H1 (cell line): Measurements from ENCODE around the gene PHLDA1. TPM values are rescaled to one million over a fixed set of nuclear protein-coding genes. Genes with fewer than 3 reads are reported as not detected.

Experiments
- CTCF ChIA-PET: fragments of 300-600 bp; sonication (Branson Sonifier 250); formaldehyde crosslinking; loops from one replicate; lab custom pipeline; 2021; ENCODE audit not compliant: partially characterized antibody; lab: Charles Lee
- POLR2A ChIA-PET: fragments of 300-600 bp; sonication (Branson Sonifier 250); formaldehyde crosslinking; loops from one replicate; lab custom pipeline; 2021; ENCODE audit warnings: inconsistent platforms; ENCODE audit not compliant: partially characterized antibody; lab: Charles Lee
- DNase-seq, 2 experiments: peaks; one replicate each; pipeline versions ENCODE4 v3.0.0 to v3.0.0-alpha.2; 2010 to 2022; ENCODE audit warnings: low spot score in 2 of 2, low read depth in 1 of 2, mixed read lengths in 1 of 2
- FAIRE-seq: peaks from 2 replicates; lab custom pipeline; 2011; peaks lifted over from hg19 to GRCh38; lab: Jason Lieb, UNC
- H2AFZ ChIP-seq: 2 replicates; pipeline ENCODE4 v1.8.1; 2012; ENCODE audit warnings: low read length, inconsistent platforms
- H2AK5ac ChIP-seq: 2 replicates; pipeline ENCODE4 v1.6.1; 2013; ENCODE audit warnings: low read depth, low read length
- H2BK120ac ChIP-seq: replicated peaks from 2 replicates; pipeline ENCODE3; 2013; ENCODE audit warnings: low read depth, low read length, inconsistent platforms
- H2BK12ac ChIP-seq: 2 replicates; pipeline ENCODE4 v1.6.1; 2013; ENCODE audit warnings: low read depth, low read length
- H2BK15ac ChIP-seq: 2 replicates; pipeline ENCODE4 v1.6.1; 2013; ENCODE audit warnings: low read length
- H2BK20ac ChIP-seq: 2 replicates; pipeline ENCODE4 v1.6.1; 2013; ENCODE audit warnings: low read length
- H2BK5ac ChIP-seq: 2 replicates; pipeline ENCODE4 v1.6.1; 2013; ENCODE audit warnings: low read depth, low read length
- H3K14ac ChIP-seq: 2 replicates; pipeline ENCODE4 v1.6.1; 2013; ENCODE audit warnings: inconsistent platforms; ENCODE audit not compliant: insufficient read length
- H3K18ac ChIP-seq: 2 replicates; pipeline ENCODE4 v1.6.1; 2013; ENCODE audit warnings: low read length; ENCODE audit errors: extremely low read depth
- H3K23ac ChIP-seq: 2 replicates; pipeline ENCODE4 v1.6.1; 2013; ENCODE audit warnings: inconsistent platforms; ENCODE audit not compliant: insufficient read length
- H3K23me2 ChIP-seq: 2 replicates; pipeline ENCODE4 v1.6.1; 2013; ENCODE audit warnings: low read depth, low read length
- H3K27ac ChIP-seq: 2 replicates; pipeline ENCODE4 v1.6.1; 2011; ENCODE audit warnings: low read depth, low read length, inconsistent platforms
- H3K27me3 ChIP-seq, 4 experiments: replicated peaks in 1 of 4; 1 replicate in 1 of 4; 2 replicates in 3 of 4; pipeline versions ENCODE4 v1.6.1 to v1.8.1; 2011 to 2013; ENCODE audit warnings: low read length in 3 of 4, mild to moderate bottlenecking in 3 of 4, inconsistent platforms in 2 of 4, mixed read lengths in 2 of 4, moderate library complexity in 1 of 4; ENCODE audit not compliant: control insufficient read depth in 3 of 4, insufficient read depth in 3 of 4; ENCODE audit errors: extremely low read depth in 1 of 4
- H3K36me3 ChIP-seq, 4 experiments: 2 replicates each; pipeline versions ENCODE4 v1.6.1 to v1.8.1; 2011 to 2013; ENCODE audit warnings: mild to moderate bottlenecking in 4 of 4, low read length in 3 of 4, moderate library complexity in 2 of 4, control low read depth in 1 of 4, inconsistent platforms in 1 of 4; ENCODE audit not compliant: insufficient read depth in 4 of 4, control insufficient read depth in 2 of 4
- H3K4ac ChIP-seq: replicated peaks from 2 replicates; pipeline ENCODE3; 2013; ENCODE audit warnings: low read length, low read depth, mixed read lengths, inconsistent platforms; ENCODE audit not compliant: insufficient read length
- H3K4me1 ChIP-seq, 4 experiments: replicated peaks in 1 of 4; 1 replicate in 1 of 4; 2 replicates in 3 of 4; pipeline versions ENCODE4 v1.6.1 to v1.8.1; 2011 to 2013; ENCODE audit warnings: low read length in 3 of 4, inconsistent platforms in 2 of 4, mixed read lengths in 1 of 4; ENCODE audit not compliant: insufficient read depth in 4 of 4, control insufficient read depth in 3 of 4
- H3K4me2 ChIP-seq, 2 experiments: 2 replicates each; pipeline versions ENCODE4 v1.6.1 to v1.8.1; 2011 to 2013; ENCODE audit warnings: low read depth in 2 of 2, low read length in 2 of 2, control low read depth in 1 of 2, inconsistent platforms in 1 of 2, mild to moderate bottlenecking in 1 of 2; ENCODE audit not compliant: insufficient read depth in 1 of 2
- H3K4me3 ChIP-seq, 4 experiments: fragments of 200-600, 300-600 bp in 1 of 4; sonication (generic), shearing (Covaris generic), sonication (Bioruptor Twin) in 1 of 4; 2 replicates each; pipeline versions ENCODE4 v1.5.1 to v1.8.1; 2011 to 2016; ENCODE audit warnings: low read length in 4 of 4, low read depth in 3 of 4, control low read depth in 2 of 4, inconsistent platforms in 2 of 4, mild to moderate bottlenecking in 2 of 4, mixed read lengths in 1 of 4, moderate library complexity in 1 of 4; ENCODE audit not compliant: insufficient read depth in 2 of 4; ENCODE audit errors: extremely low read depth in 1 of 4
- H3K56ac ChIP-seq: replicated peaks from 2 replicates; pipeline ENCODE3; 2013; ENCODE audit warnings: low read depth, mild to moderate bottlenecking, mixed read lengths, low read length, inconsistent platforms; ENCODE audit not compliant: insufficient read length
- H3K79me1 ChIP-seq: 2 replicates; pipeline ENCODE4 v1.6.1; 2013; ENCODE audit warnings: low read depth, low read length, control low read depth
- H3K79me2 ChIP-seq, 2 experiments: 2 replicates each; pipeline versions ENCODE4 v1.6.1 to v1.8.1; 2012 to 2013; ENCODE audit warnings: low read length in 2 of 2, mild to moderate bottlenecking in 2 of 2, inconsistent platforms in 1 of 2; ENCODE audit not compliant: insufficient read depth in 2 of 2, control insufficient read depth in 1 of 2
- H3K9ac ChIP-seq, 4 experiments: replicated peaks in 1 of 4; 1 replicate in 1 of 4; 2 replicates in 3 of 4; pipeline versions ENCODE4 v1.6.1 to v1.8.1; 2011 to 2013; ENCODE audit warnings: low read depth in 3 of 4, low read length in 3 of 4, control low read depth in 2 of 4, mild to moderate bottlenecking in 2 of 4, moderate library complexity in 2 of 4, inconsistent platforms in 1 of 4; ENCODE audit errors: extremely low read depth in 1 of 4
- H3K9me3 ChIP-seq, 2 experiments: 2 replicates each; pipeline versions ENCODE4 v1.6.1 to v1.8.1; 2012 to 2013; ENCODE audit warnings: mild to moderate bottlenecking in 2 of 2, moderate library complexity in 2 of 2, control low read depth in 1 of 2, inconsistent platforms in 1 of 2, low read depth in 1 of 2, low read length in 1 of 2, mixed read lengths in 1 of 2; ENCODE audit not compliant: insufficient read depth in 2 of 2
- H4K20me1 ChIP-seq, 2 experiments: replicated peaks in 1 of 2; 2 replicates each; pipeline versions ENCODE3 to v1.8.1; 2011 to 2013; ENCODE audit warnings: inconsistent platforms in 2 of 2, low read length in 2 of 2, mild to moderate bottlenecking in 1 of 2; ENCODE audit not compliant: insufficient read depth in 2 of 2, control insufficient read depth in 1 of 2
- H4K5ac ChIP-seq: 2 replicates; pipeline ENCODE4 v1.6.1; 2013; ENCODE audit warnings: low read length, low read depth, mixed read lengths, inconsistent platforms; ENCODE audit not compliant: insufficient read length
- H4K8ac ChIP-seq: 2 replicates; pipeline ENCODE4 v1.8.0; 2013; ENCODE audit warnings: mild to moderate bottlenecking, moderate library complexity, low read length, inconsistent platforms; ENCODE audit not compliant: insufficient read depth; ENCODE audit errors: extremely low read depth
- H4K91ac ChIP-seq: replicated peaks from 2 replicates; pipeline ENCODE3; 2013; ENCODE audit warnings: low read length, mixed read lengths, inconsistent platforms; ENCODE audit not compliant: insufficient read length
- BCL11A ChIP-seq, 2 experiments: IDR thresholded peaks; one replicate each; pipeline ENCODE4 v1.6.1; 2011; ENCODE audit warnings: low read depth in 2 of 2, low read length in 2 of 2, mild to moderate bottlenecking in 2 of 2
- BRCA1 ChIP-seq: IDR thresholded peaks from 2 replicates; pipeline ENCODE4 v1.6.1; 2012; ENCODE audit warnings: low read depth, low read length, improper control_type of control experiment
- FOSL1 ChIP-seq: IDR thresholded peaks from 2 replicates; pipeline ENCODE4 v1.6.1; 2011; ENCODE audit warnings: mild to moderate bottlenecking, low read depth, low read length, moderate library complexity; ENCODE audit not compliant: insufficient read depth
- JUN ChIP-seq: IDR thresholded peaks from 2 replicates; pipeline ENCODE4 v1.6.1; 2011; ENCODE audit warnings: low read depth, mild to moderate bottlenecking, improper control_type of control experiment, low read length
- JUND ChIP-seq: IDR thresholded peaks from 2 replicates; pipeline ENCODE4 v1.6.1; 2011; ENCODE audit warnings: mild to moderate bottlenecking, improper control_type of control experiment, low read length
- RAD21 ChIP-seq, 2 experiments: IDR thresholded peaks in 1 of 2; conservative IDR thresholded peaks in 1 of 2; 2 replicates each; pipeline ENCODE4 v1.6.1; 2011; ENCODE audit warnings: low read depth in 2 of 2, low read length in 2 of 2, improper control_type of control experiment in 1 of 2, inconsistent platforms in 1 of 2, mild to moderate bottlenecking in 1 of 2, moderate library complexity in 1 of 2
- RNF2 ChIP-seq: fragments of 200-900, 300-1000 bp; sonication (generic); IDR thresholded peaks from 2 replicates; pipeline ENCODE4 v1.7.1; 2016; ENCODE audit warnings: borderline replicate concordance, low read depth, mild to moderate bottlenecking, antibody characterized with exemption, low read length; ENCODE audit not compliant: poor library complexity, severe bottlenecking; ENCODE audit errors: missing control alignments
- SUZ12 ChIP-seq: fragments of 200-600 bp; sonication (generic); IDR thresholded peaks from 2 replicates; pipeline ENCODE4 v1.6.1; 2012; ENCODE audit warnings: mild to moderate bottlenecking, inconsistent platforms, low read length, moderate library complexity, mixed read lengths
- TAF7 ChIP-seq: optimal IDR thresholded peaks from 2 replicates; pipeline ENCODE3; 2011; ENCODE audit warnings: low read depth, mild to moderate bottlenecking, inconsistent platforms, low read length, moderate library complexity, borderline replicate concordance
- TEAD4 ChIP-seq: IDR thresholded peaks from 2 replicates; pipeline ENCODE4 v1.6.1; 2012; ENCODE audit warnings: low read depth, low read length, inconsistent platforms, mixed read lengths
- WGBS, 2 experiments: shearing (Covaris generic) in 1 of 2; methylation state at CpG; one replicate each; pipeline versions ENCODE4 v1.1.6 to v1.1.7; 2013 to 2015; ENCODE audit warnings: low lambda C conversion rate in 2 of 2, mixed read lengths in 2 of 2, inconsistent platforms in 1 of 2, low coverage in 1 of 2, missing lambda C conversion rate in 1 of 2; ENCODE audit not compliant: insufficient replicate concordance in 2 of 2, insufficient coverage in 1 of 2, insufficient read length in 1 of 2; ENCODE audit errors: extremely low coverage in 1 of 2, missing lambda C conversion rate in 1 of 2; 5-methylcytosine and 5-hydroxymethylcytosine counted together
- polyA plus RNA-seq, 7 experiments: library from polyadenylated mRNA; depleted of rRNA in 3 of 7; stranded (reverse) in 5 of 7; unstranded in 2 of 7; fragments of >200 nt in 5 of 7; fragments of 200-250 nt in 2 of 7; gene quantifications; 1 replicate in 5 of 7; 2 replicates in 1 of 7; 4 replicates in 1 of 7; pipeline versions ENCODE4 v1.2.1 to v1.2.3, GENCODE V29; 2011 to 2013; ENCODE audit warnings: missing spikeins in 2 of 7, mixed read lengths in 2 of 7
- total RNA-seq: library from RNA; stranded (reverse); fragmentation: NEBNext Ultra II Directional; extraction: Animal tissue kit (Norgen Biotek cat#: 25700); gene quantifications from 2 replicates; pipeline ENCODE4 v1.2.1, GENCODE V29; 2021

Gene PHLDA1
- total and polyA plus RNA-seq, 2 of the 8 experiments (the other 6 are each of a cell fraction or from before 2014, with no cell fraction given): 18.9 to 19.4 TPM

DNA sequence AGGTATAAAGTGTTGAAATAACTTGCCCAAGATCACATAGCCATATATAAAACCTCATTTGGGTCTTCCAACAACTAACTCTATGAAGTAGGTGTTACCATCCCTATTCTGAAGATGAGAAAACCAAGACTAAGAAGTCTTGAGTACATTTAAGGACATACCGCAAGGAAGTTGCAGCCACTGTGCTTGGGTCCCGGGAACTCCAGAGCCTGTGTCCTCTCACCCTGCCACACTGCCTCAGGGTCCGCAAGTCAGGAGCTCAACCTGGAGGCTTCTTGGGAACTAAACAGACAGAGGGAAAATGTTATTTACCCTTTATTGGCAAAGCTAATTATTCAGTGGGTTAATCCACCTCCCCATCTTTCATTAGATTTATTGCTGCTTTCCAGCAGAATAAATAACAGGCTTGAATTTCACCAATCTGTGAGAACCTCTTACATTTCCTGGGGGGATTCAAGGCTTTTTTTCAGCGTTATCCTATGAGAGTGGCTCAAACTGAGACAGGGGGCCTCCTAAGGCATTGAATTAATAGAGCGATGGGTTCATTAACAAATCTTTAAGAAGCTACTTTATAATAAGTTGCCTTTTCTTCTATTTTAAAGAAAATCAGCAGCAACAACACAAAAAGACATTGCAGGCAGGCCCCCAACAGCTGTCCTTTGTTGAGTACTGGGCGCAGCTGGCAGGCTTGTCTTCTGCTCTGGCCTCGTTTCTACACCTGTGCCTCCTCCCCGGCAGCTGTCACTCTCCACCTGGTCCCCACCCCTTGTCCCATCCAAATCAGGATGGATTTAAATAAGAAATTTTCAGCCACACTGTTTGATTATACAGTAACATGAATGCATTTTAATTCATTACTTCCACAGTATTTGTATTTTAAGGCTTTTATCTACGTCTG is 25.3 kb downstream of the PHLDA1 start:
- Histone ChIP-seq H2AK5ac (no peak overlapping the region), H4K5ac (no peak overlapping the region), H3K23me2 (peaks cover 6% of the 10 kb centered on the region; the same call in 1 of the 2 replicates), H3K79me2 (no peaks in the 10 kb centered on the region; a peak in 1 of 4 replicates), H3K27me3 (no peaks in the 10 kb centered on the region), H2AFZ (no peak overlapping the region), H2BK20ac (no peak overlapping the region), H3K9ac (no peak overlapping the region), H3K14ac (no peak overlapping the region), H3K56ac (no peak overlapping the region), H3K9me3 (peaks cover 4 to 6% of the 10 kb centered on the region in 2 experiments; a peak in 3 of 4 replicates), H4K91ac (no peak overlapping the region), H3K36me3 (peaks cover 0 to 3% (median 0%) of the 10 kb centered on the region in 4 experiments; a peak in 1 of 8 replicates), H3K18ac (no peak overlapping the region), H3K4me3 (no peak overlapping the region), H3K79me1 (no peaks in the 10 kb centered on the region; the same call in 1 of the 2 replicates), H3K4ac (no peak overlapping the region), H2BK5ac (no peak overlapping the region), H3K4me2 (no peak overlapping the region; a peak in 2 of 4 replicates), H3K27ac (no peak overlapping the region), H2BK15ac (no peak overlapping the region), H4K20me1 (peaks cover 0 to 3% of the 10 kb centered on the region in 2 experiments), H2BK120ac (no peak overlapping the region), H3K23ac (no peak overlapping the region), H4K8ac (no peak overlapping the region), H3K4me1 (peaks cover 0 to 7% (median 5%) of the 10 kb centered on the region in 4 experiments; a peak in 6 of 7 replicates), H2BK12ac (no peak overlapping the region)
- FAIRE-seq (no peak), DNase-seq (no peak)
- POLR2A ChIA-PET: interaction anchor here (0.8 to 1.3 kb wide), 2 partner anchors 20 to 38 kb away, joined by 4 read pairs; no protein-coding TSS in a partner anchor
- 70% methylated on average over 9 of the region's 9 CpGs; no CpG with 5 or more reads in 1 of the 2 experiments for WGBS, 2 experiments
- CTCF ChIA-PET: interaction anchor here (0.7 to 1.5 kb wide), 4 partner anchors 15 to 108 kb away, joined by 3 to 6 read pairs (median 4); no protein-coding TSS in a partner anchor
- no peak for TF ChIP-seq TAF7
- TF ChIP-seq RAD21 (IDR thresholded peaks at IDR 0.05 in 1 of 2, conservative IDR thresholded peaks at IDR 0.05 in 1 of 2; ENCODE audit: low read depth in 2 of 2, low read length in 2 of 2): peak in 1 of 2 experiments; percentile 13; a peak in 1 of 4 replicates
- no peak for TF ChIP-seq TEAD4
- no peak for TF ChIP-seq SUZ12
- no peak for TF ChIP-seq RNF2
- TF ChIP-seq BRCA1: no peak
- no peak for TF ChIP-seq JUND
- no peak for TF ChIP-seq JUN
- TF ChIP-seq FOSL1: no peak
- TF ChIP-seq BCL11A (IDR thresholded peaks at IDR 0.05; ENCODE audit: low read depth in 2 of 2, low read length in 2 of 2): no peak
